ENCODE measurements around the gene IRGC. TPM values are rescaled to one million over a fixed set of nuclear protein-coding genes. Genes with fewer than 3 reads are reported as not detected.

IRGC gene
- total RNA-seq, 1 experiment from 2014 or later, result not detected

DNA sequence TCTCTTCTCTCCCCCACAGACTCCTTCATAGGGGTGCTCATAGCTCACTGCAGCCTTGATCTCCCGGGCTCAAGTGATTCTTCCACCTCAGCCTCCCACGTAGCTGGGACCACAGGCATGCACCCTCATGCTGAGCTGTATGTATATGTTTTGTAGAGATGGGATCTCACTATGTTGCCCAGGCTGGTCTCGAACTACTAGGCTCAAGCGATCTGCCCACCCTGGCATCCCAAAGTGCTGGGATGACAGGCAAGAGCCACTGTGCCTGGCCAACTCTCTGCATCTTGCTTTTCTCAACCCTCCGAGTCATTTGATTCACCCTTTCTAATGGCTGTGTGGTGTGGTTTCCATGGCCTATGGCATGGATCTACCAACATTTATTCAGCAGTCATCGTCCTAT, 10.1 kb upstream of the IRGC start:
- H2AFZ ChIP-seq (ENCODE audit: low read length), result no peak overlapping the region
- no peak overlapping the region for H3T11ph ChIP-seq (ENCODE audit: low read length)
- no peak overlapping the region for H3K4me3 Mint-ChIP-seq
- peaks cover 0 to 8% (median 2%) of the 10 kb centered on the region in 3 experiments; a peak in 4 of 7 replicates for H3K36me3 Mint-ChIP-seq (ENCODE audit: insufficient read depth in 1 of 3, low read depth in 3 of 3)
- no peaks in the 10 kb centered on the region; the same call in 1 of the 2 replicates for H3K4me1 ChIP-seq (ENCODE audit: insufficient read depth, low read length)
- no peaks in the 10 kb centered on the region for H3K9me3 ChIP-seq (ENCODE audit: control insufficient read depth, low read depth, low read length)
- no peak overlapping the region for H3K56ac ChIP-seq (ENCODE audit: insufficient read length, low read depth, low read length)
- H3K23ac ChIP-seq (ENCODE audit: insufficient read length, low read depth, low read length), result no peak overlapping the region
- no peak overlapping the region for H3K4ac ChIP-seq (ENCODE audit: low read depth, low read length)
- peaks cover 18% of the 10 kb centered on the region for H3K27me3 Mint-ChIP-seq (ENCODE audit: low read depth)
- H3K23me2 ChIP-seq (ENCODE audit: insufficient read length, low read depth, low read length, poor library complexity, severe bottlenecking), result no peaks in the 10 kb centered on the region
- H3K4me2 ChIP-seq (ENCODE audit: insufficient read depth, insufficient read length, low read length), result no peak overlapping the region
- TF ChIP-seq, protein P1, sequence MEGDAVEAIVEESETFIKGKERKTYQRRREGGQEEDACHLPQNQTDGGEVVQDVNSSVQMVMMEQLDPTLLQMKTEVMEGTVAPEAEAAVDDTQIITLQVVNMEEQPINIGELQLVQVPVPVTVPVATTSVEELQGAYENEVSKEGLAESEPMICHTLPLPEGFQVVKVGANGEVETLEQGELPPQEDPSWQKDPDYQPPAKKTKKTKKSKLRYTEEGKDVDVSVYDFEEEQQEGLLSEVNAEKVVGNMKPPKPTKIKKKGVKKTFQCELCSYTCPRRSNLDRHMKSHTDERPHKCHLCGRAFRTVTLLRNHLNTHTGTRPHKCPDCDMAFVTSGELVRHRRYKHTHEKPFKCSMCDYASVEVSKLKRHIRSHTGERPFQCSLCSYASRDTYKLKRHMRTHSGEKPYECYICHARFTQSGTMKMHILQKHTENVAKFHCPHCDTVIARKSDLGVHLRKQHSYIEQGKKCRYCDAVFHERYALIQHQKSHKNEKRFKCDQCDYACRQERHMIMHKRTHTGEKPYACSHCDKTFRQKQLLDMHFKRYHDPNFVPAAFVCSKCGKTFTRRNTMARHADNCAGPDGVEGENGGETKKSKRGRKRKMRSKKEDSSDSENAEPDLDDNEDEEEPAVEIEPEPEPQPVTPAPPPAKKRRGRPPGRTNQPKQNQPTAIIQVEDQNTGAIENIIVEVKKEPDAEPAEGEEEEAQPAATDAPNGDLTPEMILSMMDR (conservative IDR thresholded peaks at IDR 0.05), result no peak
- H2BK12ac ChIP-seq (ENCODE audit: insufficient read length, low read depth, low read length), result no peak overlapping the region
- no peak overlapping the region for H4K8ac ChIP-seq (replicated peaks; ENCODE audit: insufficient read length, low read depth, low read length)
- no peaks in the 10 kb centered on the region for H3K79me1 ChIP-seq (ENCODE audit: insufficient read depth, low read depth, low read length, poor library complexity, severe bottlenecking)
- no peak overlapping the region for H3K9ac ChIP-seq (ENCODE audit: extremely low read depth, insufficient read length, low read length)
- H3K9me3 Mint-ChIP-seq, result peaks cover 10 to 11% of the 10 kb centered on the region in 2 experiments
- no peak overlapping the region for H3K18ac ChIP-seq (ENCODE audit: insufficient read length, low read depth, low read length)
- H2BK120ac ChIP-seq (ENCODE audit: low read depth, low read length, poor library complexity, severe bottlenecking), result no peak overlapping the region
- no peak overlapping the region for H4K5ac ChIP-seq (ENCODE audit: insufficient read length, low read depth, low read length)
- H2BK5ac ChIP-seq (ENCODE audit: insufficient read length, low read length), result no peak overlapping the region
- no peak overlapping the region for H2BK15ac ChIP-seq (ENCODE audit: low read depth, low read length)
- H2AK5ac ChIP-seq (ENCODE audit: insufficient read length, low read length), result no peak overlapping the region
- no peaks in the 10 kb centered on the region for H3K27me3 ChIP-seq (ENCODE audit: insufficient read depth, low read length)
- WGBS (ENCODE audit: extremely low coverage, insufficient read length, low lambda C conversion rate), result no CpG with 5 or more reads among the region's 6 CpGs
- DNase-seq, result no peak
- H3K27ac Mint-ChIP-seq, result no peak overlapping the region
- H3K79me2 ChIP-seq (ENCODE audit: insufficient read depth, low read length), result no peaks in the 10 kb centered on the region
- no peak overlapping the region for H4K91ac ChIP-seq (ENCODE audit: insufficient read length, low read depth, low read length)
- H2BK20ac ChIP-seq (ENCODE audit: low read depth, low read length, poor library complexity, severe bottlenecking), result no peak overlapping the region
- no peaks in the 10 kb centered on the region for H4K20me1 ChIP-seq (ENCODE audit: control insufficient read depth, insufficient read depth, insufficient read length)
- no peak overlapping the region for H3K14ac ChIP-seq (ENCODE audit: insufficient read depth, low read length)
- no peak overlapping the region for H3K27ac ChIP-seq (ENCODE audit: insufficient read length, low read depth, low read length)
- peaks cover 4 to 8% of the 10 kb centered on the region in 2 experiments; a peak in 3 of 4 replicates for H3K4me1 Mint-ChIP-seq

Measured in H9 (cell line).